Neural progenitor cell (in vitro differentiated cells): ENCODE data around the gene SPAG16.

Experiments used
- CTCF ChIP-seq: fragments of 200-600 bp; sonication (generic); IDR thresholded peaks from 2 replicates; pipeline ENCODE4 v1.5.1; 2017; ENCODE audit warnings: antibody characterized with exemption, mild to moderate bottlenecking
- EZH2phosphoT487 ChIP-seq: fragments of 200-600 bp; sonication (generic); IDR thresholded peaks from 2 replicates; pipeline ENCODE4 v1.6.1; 2017; ENCODE audit warnings: antibody characterized with exemption

GRCh38 chr2:213763354-213763753, 479.1 kb downstream of the SPAG16 start:
- TF ChIP-seq CTCF (no peak), EZH2phosphoT487 (no peak)
